BJ (cell line): ENCODE data around the gene B3GNT9. TPM values are rescaled to one million over a fixed set of nuclear protein-coding genes. Genes with fewer than 3 reads are reported as not detected.

Experiments
- CTCF ChIA-PET: fragments of 350-600 bp; formaldehyde crosslinking; extraction: SDS; loops from one replicate; lab custom pipeline; 2021; ENCODE audit warnings: antibody characterized with exemption, inconsistent platforms; lab: Yijun Ruan, JAX
- POLR2A ChIA-PET: fragments of 300-600 bp; sonication (Branson Sonifier 250); formaldehyde crosslinking; extraction: SDS; loops from one replicate; lab custom pipeline; 2021; ENCODE audit warnings: antibody characterized with exemption; lab: Charles Lee
- DNase-seq: peaks from one replicate; pipeline ENCODE4 v3.0.0-alpha.2; 2011; ENCODE audit warnings: low read depth
- H3K27me3 ChIP-seq: 2 replicates; pipeline ENCODE4 v1.6.0; 2011; ENCODE audit warnings: low read length; ENCODE audit not compliant: control insufficient read depth, insufficient read depth
- H3K36me3 ChIP-seq: 2 replicates; pipeline ENCODE4 v1.5.1; 2011; ENCODE audit warnings: low read length; ENCODE audit not compliant: control insufficient read depth, insufficient read depth
- H3K4me3 ChIP-seq: 2 replicates; pipeline ENCODE4 v1.5.1; 2011; ENCODE audit warnings: low read depth, mild to moderate bottlenecking, control low read depth, low read length
- CTCF ChIP-seq: IDR thresholded peaks from 2 replicates; pipeline ENCODE4 v1.5.1; 2011; ENCODE audit warnings: low read depth, mild to moderate bottlenecking, control low read depth, inconsistent platforms, low read length, moderate library complexity; ENCODE audit not compliant: insufficient read depth
- polyA plus RNA-seq: library from polyadenylated mRNA; depleted of rRNA; stranded (reverse); fragments of >200 nt; gene quantifications from 2 replicates; pipeline ENCODE4 v1.2.3, GENCODE V29; 2011

The B3GNT9 gene
- polyA plus RNA-seq, 1 experiment, result 34.9 TPM

DNA sequence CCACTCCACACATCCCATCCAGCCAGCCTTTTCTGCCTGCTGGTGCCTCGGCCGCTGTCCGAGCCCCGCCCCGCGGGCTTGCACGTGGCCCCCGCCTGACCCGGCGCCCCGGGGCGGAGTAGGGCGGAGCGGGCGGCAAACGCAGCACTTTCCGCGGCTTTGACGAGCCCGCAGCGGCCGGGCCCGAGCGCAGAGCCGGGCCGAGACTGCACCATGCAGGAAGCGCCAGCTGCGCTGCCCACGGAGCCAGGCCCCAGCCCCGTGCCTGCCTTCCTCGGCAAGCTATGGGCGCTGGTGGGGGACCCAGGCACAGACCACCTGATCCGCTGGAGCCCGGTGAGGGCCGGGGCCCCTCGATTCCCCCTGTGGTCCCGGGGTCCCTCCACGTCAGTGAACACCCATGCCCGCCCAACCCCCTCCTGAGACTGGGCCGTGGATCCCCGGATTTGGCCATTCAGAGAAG is 13.8 kb upstream of the B3GNT9 start, which contains the start of gene HSF4:
HSF4 (plus strand) TSS at position 147 of the 463 bp plus-strand sequence; CDS start at position 214, 67 bp downstream.
- TF ChIP-seq CTCF, result no peak
- CTCF ChIA-PET, result interaction anchor here (1.9 to 7.1 kb wide), 2 partner anchors 9 to 10 kb away, joined by 5 to 36 read pairs; no protein-coding TSS in a partner anchor
- H3K27me3 ChIP-seq, result peaks cover 18% of the 10 kb centered on the region
- DNase-seq, result no peak
- no peaks in the 10 kb centered on the region for H3K36me3 ChIP-seq
- H3K4me3 ChIP-seq, result peak within 1 kb of the TSS; percentile 9
- POLR2A ChIA-PET, result no interaction called here

- TF ChIP-seq CTCF, result no peak
- Histone ChIP-seq H3K4me3 (peak overlapping the region; percentile 9), H3K36me3 (no peaks in the 10 kb centered on the region), H3K27me3 (peaks cover 18% of the 10 kb centered on the region)
- POLR2A ChIA-PET, result no interaction called here
- CTCF ChIA-PET, result interaction anchor here (0.9 to 7.1 kb wide), 2 partner anchors 9 to 11 kb away, joined by 3 to 36 read pairs; no protein-coding TSS in a partner anchor
- DNase-seq, result no peak
Measured at GRCh38 chr16:67163999-67164558, 13.3 kb upstream of the B3GNT9 start.

DNA sequence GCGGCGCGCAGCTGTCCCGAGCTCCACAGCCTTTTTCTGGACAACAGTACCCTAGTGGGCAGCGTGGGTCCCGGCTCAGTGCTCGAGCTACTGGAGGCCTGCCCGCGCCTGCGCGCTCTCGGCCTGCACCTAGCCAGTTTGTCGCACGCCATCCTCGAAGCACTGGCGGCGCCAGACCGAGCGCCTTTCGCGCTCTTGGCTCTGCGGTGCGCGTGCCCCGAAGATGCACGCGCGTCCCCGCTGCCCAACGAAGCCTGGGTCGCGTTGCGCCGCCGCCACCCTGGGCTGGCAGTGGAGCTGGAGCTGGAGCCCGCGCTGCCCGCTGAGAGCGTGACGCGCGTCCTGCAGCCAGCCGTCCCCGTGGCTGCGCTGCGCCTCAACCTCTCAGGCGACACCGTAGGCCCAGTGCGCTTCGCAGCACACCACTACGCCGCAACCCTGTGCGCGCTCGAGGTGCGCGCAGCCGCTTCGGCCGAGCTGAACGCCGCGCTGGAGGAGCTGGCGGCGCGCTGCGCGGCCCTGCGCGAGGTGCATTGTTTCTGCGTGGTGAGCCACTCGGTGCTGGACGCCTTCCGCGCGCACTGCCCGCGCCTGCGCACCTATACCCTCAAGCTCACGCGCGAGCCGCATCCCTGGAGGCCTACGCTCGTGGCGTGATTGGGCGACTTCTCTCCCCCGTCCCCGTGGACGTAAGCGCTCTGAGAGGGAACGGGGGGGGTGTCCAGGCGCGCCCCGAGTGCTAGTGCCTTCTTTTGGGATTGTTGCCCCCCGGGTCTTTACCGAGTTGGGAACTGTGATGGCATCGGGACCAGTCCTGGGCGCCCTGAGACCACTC is 12.6 kb upstream of the B3GNT9 start:
- POLR2A ChIA-PET, result no interaction called here

GRCh38 chr16:67162506-67163163 is 11.8 kb upstream of the B3GNT9 start:
- no peak for DNase-seq
- Histone ChIP-seq H3K27me3 (peaks cover 18% of the 10 kb centered on the region), H3K4me3 (no peak overlapping the region), H3K36me3 (no peaks in the 10 kb centered on the region)
- TF ChIP-seq CTCF, result no peak
- ChIA-PET CTCF (interaction anchor here (0.6 to 7.1 kb wide), 7 partner anchors 12 to 478 kb away, joined by 3 to 36 read pairs (median 3); no protein-coding TSS in a partner anchor), POLR2A (no interaction called here)

More for the DNA sequence above, 12.6 kb upstream of the B3GNT9 start:
- no peak overlapping the region for H3K4me3 ChIP-seq
- no peak for DNase-seq
- CTCF ChIA-PET, result interaction anchor here (0.6 to 7.1 kb wide), 7 partner anchors 8 to 200 kb away, joined by 3 to 36 read pairs (median 3); no protein-coding TSS in a partner anchor
- no peaks in the 10 kb centered on the region for H3K36me3 ChIP-seq
- no peak for TF ChIP-seq CTCF
- peaks cover 18% of the 10 kb centered on the region for H3K27me3 ChIP-seq
